ENCODE measurements around the gene SGO1.
"Not testable (repeated sequence)": the region's sequence is repeated elsewhere in the genome, so short reads cannot be mapped to it uniquely, and the experiment has no call there.

The SGO1 gene

GRCh38 chr3:20185679-20186599 is at the start of gene SGO1:
TSS of gene SGO1 (minus strand) at chr3:20186206. CDS start at chr3:20184027, 2,179 bp downstream.
- DNase-seq (ENCODE audit: low read depth in 2 of 3, low spot score in 1 of 3): peak; percentile 97 to 99 (median 99)

GRCh38 chr3:20235796-20236195 is 49.8 kb upstream of the SGO1 start:
- DNase-seq (ENCODE audit: low read depth in 2 of 3, low spot score in 1 of 3): no peak

GRCh38 chr3:20232906-20233780 is 47.1 kb upstream of the SGO1 start:
- DNase-seq (ENCODE audit: low read depth in 2 of 3, low spot score in 1 of 3): no peak

GRCh38 chr3:20230954-20231353 is 44.9 kb upstream of the SGO1 start:
- DNase-seq (ENCODE audit: low read depth in 2 of 3, low spot score in 1 of 3): no peak

- no peak for DNase-seq (ENCODE audit: low read depth in 2 of 3, low spot score in 1 of 3)
Measured at GRCh38 chr3:20225769-20226168, 39.8 kb upstream of the SGO1 start.

- no peak for DNase-seq (ENCODE audit: low read depth in 2 of 3, low spot score in 1 of 3)
Measured at GRCh38 chr3:20222274-20222673, 36.3 kb upstream of the SGO1 start.

- no peak for DNase-seq (ENCODE audit: low read depth in 2 of 3, low spot score in 1 of 3)
Measured at GRCh38 chr3:20218215-20218614, 32.2 kb upstream of the SGO1 start.

- DNase-seq (ENCODE audit: low read depth in 2 of 3, low spot score in 1 of 3): no peak
Measured at GRCh38 chr3:20215636-20216035, 29.6 kb upstream of the SGO1 start.

GRCh38 chr3:20213491-20213890 is 27.5 kb upstream of the SGO1 start:
- not testable (repeated sequence) for DNase-seq (ENCODE audit: low read depth in 2 of 3, low spot score in 1 of 3)

- not testable (repeated sequence) for DNase-seq (ENCODE audit: low read depth in 2 of 3, low spot score in 1 of 3)
Measured at GRCh38 chr3:20207945-20208344, 21.9 kb upstream of the SGO1 start.

GRCh38 chr3:20205898-20206297 is 19.9 kb upstream of the SGO1 start:
- not testable (repeated sequence) for DNase-seq (ENCODE audit: low read depth in 2 of 3, low spot score in 1 of 3)

GRCh38 chr3:20201143-20201542 is 15.1 kb upstream of the SGO1 start:
- DNase-seq (ENCODE audit: low read depth in 2 of 3, low spot score in 1 of 3): no peak

GRCh38 chr3:20197775-20198174 is 11.8 kb upstream of the SGO1 start:
- no peak for DNase-seq (ENCODE audit: low read depth in 2 of 3, low spot score in 1 of 3)

- DNase-seq (ENCODE audit: low read depth in 2 of 3, low spot score in 1 of 3): no peak
Measured at GRCh38 chr3:20194793-20195460, 8.9 kb upstream of the SGO1 start.

GRCh38 chr3:20190991-20191390 is 5.0 kb upstream of the SGO1 start:
- DNase-seq (ENCODE audit: low read depth in 2 of 3, low spot score in 1 of 3): no peak

- no peak for DNase-seq (ENCODE audit: low read depth in 2 of 3, low spot score in 1 of 3)
Measured at GRCh38 chr3:20186600-20187004, 596 bp upstream of the SGO1 start.

GRCh38 chr3:20185331-20185678 is 701 bp downstream of the SGO1 start:
- DNase-seq (ENCODE audit: low read depth in 2 of 3, low spot score in 1 of 3): no peak

GRCh38 chr3:20182206-20182605 is 3.8 kb downstream of the SGO1 start:
- no peak for DNase-seq (ENCODE audit: low read depth in 2 of 3, low spot score in 1 of 3)

- no peak for DNase-seq (ENCODE audit: low read depth in 2 of 3, low spot score in 1 of 3)
Measured at GRCh38 chr3:20181276-20181675, 4.7 kb downstream of the SGO1 start.

GRCh38 chr3:20173844-20174410 is 12.1 kb downstream of the SGO1 start:
- DNase-seq (ENCODE audit: low read depth in 2 of 3, low spot score in 1 of 3): no peak

GRCh38 chr3:20161714-20162113 is 24.3 kb downstream of the SGO1 start:
- DNase-seq (ENCODE audit: low read depth in 2 of 3, low spot score in 1 of 3): no peak
